HG03439 (cell line): ENCODE measurements around the gene HSD11B1L.

ENCODE experiments used
- ATAC-seq: cut with Tn5 transposase; IDR thresholded peaks from one replicate; pipeline ENCODE4 v1.9.1; 2021; ENCODE audit warnings: mild to moderate bottlenecking, moderate library complexity; ENCODE audit not compliant: unreplicated experiment

HSD11B1L gene

GRCh38 chr19:5680437-5681368 lies at the start of gene HSD11B1L, which contains the start of gene MICOS13:
TSS of gene HSD11B1L (plus strand) at chr19:5681027. CDS start at chr19:5684833, 3,806 bp downstream.
TSS of gene MICOS13 (minus strand) at chr19:5680516. CDS start at chr19:5680486, 30 bp downstream.
- ATAC-seq: peak; percentile 86

- ATAC-seq: no peak
These were observed 49.1 kb upstream of the HSD11B1L start for GRCh38 chr19:5631567-5632240.

- ATAC-seq: no peak
These were observed 48.6 kb upstream of the HSD11B1L start for GRCh38 chr19:5632241-5632612.

GRCh38 chr19:5632657-5633056 lies 48.2 kb upstream of the HSD11B1L start:
- ATAC-seq: no peak

- ATAC-seq: no peak
These were observed 45.4 kb upstream of the HSD11B1L start for GRCh38 chr19:5635427-5635826.

- ATAC-seq: no peak
These were observed 42.9 kb upstream of the HSD11B1L start for GRCh38 chr19:5637971-5638370.

GRCh38 chr19:5641171-5641570 lies 39.7 kb upstream of the HSD11B1L start:
- no peak for ATAC-seq

GRCh38 chr19:5642204-5642603 lies 38.6 kb upstream of the HSD11B1L start:
- no peak for ATAC-seq

GRCh38 chr19:5643060-5643459 lies 37.8 kb upstream of the HSD11B1L start:
- ATAC-seq: no peak

GRCh38 chr19:5644037-5644436 lies 36.8 kb upstream of the HSD11B1L start:
- ATAC-seq: no peak

- ATAC-seq: no peak
These were observed 35.4 kb upstream of the HSD11B1L start for GRCh38 chr19:5645409-5645808.

GRCh38 chr19:5646703-5647102 lies 34.1 kb upstream of the HSD11B1L start:
- no peak for ATAC-seq

- no peak for ATAC-seq
These were observed 32.4 kb upstream of the HSD11B1L start for GRCh38 chr19:5648464-5648863.

GRCh38 chr19:5651361-5651760 lies 29.5 kb upstream of the HSD11B1L start:
- no peak for ATAC-seq

- ATAC-seq: no peak
These were observed 28.6 kb upstream of the HSD11B1L start for GRCh38 chr19:5652261-5652660.

- ATAC-seq: no peak
These were observed 25.9 kb upstream of the HSD11B1L start for GRCh38 chr19:5654931-5655330.

- no peak for ATAC-seq
These were observed 25.4 kb upstream of the HSD11B1L start for GRCh38 chr19:5655412-5655811.

GRCh38 chr19:5661483-5661882 lies 19.3 kb upstream of the HSD11B1L start:
- ATAC-seq: no peak

- ATAC-seq: no peak
These were observed 16.9 kb upstream of the HSD11B1L start for GRCh38 chr19:5663904-5664303.

- no peak for ATAC-seq
These were observed 16.3 kb upstream of the HSD11B1L start for GRCh38 chr19:5664515-5664914.

GRCh38 chr19:5665781-5666513 lies 14.9 kb upstream of the HSD11B1L start:
- no peak for ATAC-seq
